ENCODE results near the gene GATA1. TPM values are rescaled to one million over a fixed set of nuclear protein-coding genes. Genes with fewer than 3 reads are reported as not detected.

Gene GATA1
- total RNA-seq, 2 experiments from 2014 or later, result not detected

GRCh38 chrX:48800574-48801279 is 14.3 kb downstream of the GATA1 start:
- H3K4me1 Mint-ChIP-seq (ENCODE audit: low read depth), result peaks cover 10% of the 10 kb centered on the region
- intact Hi-C loops (cut with micrococcal nuclease), result loop anchor here (1.0 to 10.0 kb wide), 12 partner anchors 63 to 1146 kb away; partner anchors contain the start of genes CLCN5, ELK1, FTSJ1 and GPKOW
- DNase-seq, result no peak
- H3K36me3 Mint-ChIP-seq (ENCODE audit: low read depth), result peaks cover 7% of the 10 kb centered on the region
- H3K4me3 Mint-ChIP-seq, result peak overlapping the region; percentile 93
- no peaks in the 10 kb centered on the region for H3K9me3 Mint-ChIP-seq
- CTCF ChIA-PET, result interaction anchor here (0.6 to 0.9 kb wide), 3 partner anchors 93 to 152 kb away, joined by 3 to 4 read pairs (median 3); no protein-coding TSS in a partner anchor
- H3K27ac Mint-ChIP-seq, result peak overlapping the region; percentile 98
- no peaks in the 10 kb centered on the region for H3K27me3 Mint-ChIP-seq (ENCODE audit: low read depth)

DNA sequence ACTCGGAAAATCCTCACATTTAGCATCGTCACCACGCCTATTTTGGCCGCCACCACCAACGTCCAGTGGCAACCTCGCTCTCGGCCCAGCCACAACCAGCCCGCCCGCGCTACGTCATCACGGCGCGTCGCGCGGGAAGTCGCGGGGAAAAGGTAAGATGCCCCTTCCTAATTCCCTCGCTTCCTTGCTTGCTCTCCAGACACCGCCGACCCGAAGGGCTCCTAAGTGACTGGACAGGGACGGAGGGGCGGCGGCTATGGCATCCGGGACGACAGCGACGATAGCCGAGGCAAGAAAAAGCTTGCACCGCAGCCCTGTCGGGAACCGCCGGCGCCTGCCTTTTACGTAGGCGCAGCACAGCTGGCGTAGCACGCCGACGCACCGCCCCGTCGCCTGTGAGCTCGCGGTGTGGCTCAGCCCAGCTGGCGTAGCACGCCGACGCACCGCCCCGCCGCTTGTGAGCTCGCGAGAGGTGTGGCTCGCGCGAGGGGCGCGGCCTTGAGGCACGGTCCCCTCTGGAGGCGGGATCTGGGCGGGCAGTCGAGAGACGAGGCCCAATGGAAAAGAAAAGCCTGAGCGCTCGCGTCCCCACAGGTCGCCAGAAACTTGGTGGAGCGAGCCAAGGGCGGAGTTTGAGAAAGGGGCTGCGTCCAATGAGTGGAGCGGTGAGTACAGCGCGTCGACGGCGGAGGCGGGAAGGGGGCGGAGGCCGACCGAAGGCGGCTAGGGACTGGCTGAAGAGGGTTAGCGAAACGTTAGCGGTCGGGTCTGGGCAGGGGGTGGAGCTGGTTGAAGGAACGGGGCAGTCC is 15.1 kb downstream of the GATA1 start, which contains the start of gene HDAC6:
Gene HDAC6 (plus strand): TSS at position 788 of the 809 bp plus-strand sequence. CDS start 626 bp downstream, outside the sequence.
- DNase-seq, result peak; percentile 96
- Mint-ChIP-seq H3K9me3 (no peaks in the 10 kb centered on the region), H3K27ac (peak within 1 kb of the TSS; percentile 98), H3K27me3 (ENCODE audit: low read depth) (no peaks in the 10 kb centered on the region), H3K4me1 (ENCODE audit: low read depth) (peaks cover 13% of the 10 kb centered on the region), H3K4me3 (peak within 1 kb of the TSS; percentile 93), H3K36me3 (ENCODE audit: low read depth) (peaks cover 7% of the 10 kb centered on the region)
- intact Hi-C loops (cut with micrococcal nuclease), result loop anchor here (1.0 to 10.0 kb wide), 18 partner anchors 64 to 1147 kb away; partner anchors contain the start of genes CLCN5, ELK1, FTSJ1 and GPKOW
- CTCF ChIA-PET, result interaction anchor here (0.6 to 0.9 kb wide), 3 partner anchors 92 to 153 kb away, joined by 3 to 4 read pairs (median 3); no protein-coding TSS in a partner anchor

- CTCF ChIA-PET, result no interaction called here
- H3K27ac Mint-ChIP-seq, result peak overlapping the region; percentile 98
- peak; percentile 71 for DNase-seq
- H3K4me1 Mint-ChIP-seq (ENCODE audit: low read depth), result peaks cover 17% of the 10 kb centered on the region
- intact Hi-C loops (cut with micrococcal nuclease), result loop anchor here (1.0 to 10.0 kb wide), 11 partner anchors 89 to 1147 kb away; partner anchors contain the start of genes CLCN5, ELK1, FTSJ1 and GPKOW
- peaks cover 7% of the 10 kb centered on the region for H3K36me3 Mint-ChIP-seq (ENCODE audit: low read depth)
- H3K27me3 Mint-ChIP-seq (ENCODE audit: low read depth), result no peaks in the 10 kb centered on the region
- H3K4me3 Mint-ChIP-seq, result peak overlapping the region; percentile 93
- H3K9me3 Mint-ChIP-seq, result no peaks in the 10 kb centered on the region
Observed at GRCh38 chrX:48802089-48802904, 15.9 kb downstream of the GATA1 start.

DNA sequence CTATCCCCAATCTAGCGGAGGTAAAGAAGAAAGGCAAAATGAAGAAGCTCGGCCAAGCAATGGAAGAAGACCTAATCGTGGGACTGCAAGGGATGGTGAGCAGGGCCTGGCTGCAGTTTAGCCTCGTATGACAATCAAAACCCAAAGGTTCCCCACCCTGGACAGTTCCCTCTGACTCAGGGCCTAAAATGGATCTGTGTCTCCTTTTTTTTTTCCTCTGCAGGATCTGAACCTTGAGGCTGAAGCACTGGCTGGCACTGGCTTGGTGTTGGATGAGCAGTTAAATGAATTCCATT is 16.5 kb downstream of the GATA1 start:
- Mint-ChIP-seq H3K4me1 (ENCODE audit: low read depth) (peaks cover 17% of the 10 kb centered on the region), H3K27ac (peak overlapping the region; percentile 98), H3K4me3 (peak overlapping the region; percentile 93), H3K27me3 (ENCODE audit: low read depth) (no peaks in the 10 kb centered on the region), H3K9me3 (no peaks in the 10 kb centered on the region), H3K36me3 (ENCODE audit: low read depth) (peaks cover 7% of the 10 kb centered on the region)
- CTCF ChIA-PET, result no interaction called here
- intact Hi-C loops (cut with micrococcal nuclease), result loop anchor here (1.0 to 10.0 kb wide), 11 partner anchors 88 to 1148 kb away; partner anchors contain the start of genes CLCN5, ELK1, FTSJ1 and GPKOW
- no peak for DNase-seq

DNA sequence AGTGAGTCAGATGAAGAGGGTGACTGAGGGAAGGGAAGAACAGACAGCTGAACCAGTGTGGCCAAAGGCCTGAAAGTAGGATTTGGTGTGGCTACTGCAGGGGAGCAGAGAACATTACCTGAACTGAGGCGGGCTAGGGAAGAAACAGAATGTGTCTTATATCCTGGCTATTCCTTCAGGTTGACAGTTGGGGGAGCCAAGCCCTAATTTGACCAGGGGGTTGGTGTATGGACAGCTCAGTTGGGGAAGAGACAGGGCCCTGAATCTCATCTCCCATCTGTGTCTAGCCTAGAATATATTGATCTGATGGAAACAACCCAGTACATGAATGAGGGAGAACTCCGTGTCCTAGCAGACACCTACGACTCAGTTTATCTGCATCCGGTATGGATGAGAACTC is 19.7 kb downstream of the GATA1 start:
- H3K4me3 Mint-ChIP-seq, result no peak overlapping the region
- H3K36me3 Mint-ChIP-seq (ENCODE audit: low read depth), result peaks cover 8% of the 10 kb centered on the region
- intact Hi-C loops (cut with micrococcal nuclease), result loop anchor here (10.0 kb wide), 3 partner anchors 331 to 1151 kb away; partner anchors contain the start of genes CLCN5, ELK1, FTSJ1 and SLC38A5
- H3K4me1 Mint-ChIP-seq (ENCODE audit: low read depth), result peaks cover 13% of the 10 kb centered on the region
- DNase-seq, result peak; percentile 18
- CTCF ChIA-PET, result no interaction called here
- no peaks in the 10 kb centered on the region for H3K27me3 Mint-ChIP-seq (ENCODE audit: low read depth)
- no peak overlapping the region for H3K27ac Mint-ChIP-seq
- H3K9me3 Mint-ChIP-seq, result no peaks in the 10 kb centered on the region

- intact Hi-C loops (cut with micrococcal nuclease), result no loop called here
- Mint-ChIP-seq H3K4me1 (ENCODE audit: low read depth) (no peaks in the 10 kb centered on the region), H3K4me3 (no peak overlapping the region), H3K27me3 (ENCODE audit: low read depth) (no peaks in the 10 kb centered on the region), H3K36me3 (ENCODE audit: low read depth) (peaks cover 11% of the 10 kb centered on the region), H3K27ac (no peak overlapping the region), H3K9me3 (no peaks in the 10 kb centered on the region)
- DNase-seq, result no peak
- CTCF ChIA-PET, result no interaction called here
Observed at GRCh38 chrX:48813644-48814043, 27.3 kb downstream of the GATA1 start.

DNA sequence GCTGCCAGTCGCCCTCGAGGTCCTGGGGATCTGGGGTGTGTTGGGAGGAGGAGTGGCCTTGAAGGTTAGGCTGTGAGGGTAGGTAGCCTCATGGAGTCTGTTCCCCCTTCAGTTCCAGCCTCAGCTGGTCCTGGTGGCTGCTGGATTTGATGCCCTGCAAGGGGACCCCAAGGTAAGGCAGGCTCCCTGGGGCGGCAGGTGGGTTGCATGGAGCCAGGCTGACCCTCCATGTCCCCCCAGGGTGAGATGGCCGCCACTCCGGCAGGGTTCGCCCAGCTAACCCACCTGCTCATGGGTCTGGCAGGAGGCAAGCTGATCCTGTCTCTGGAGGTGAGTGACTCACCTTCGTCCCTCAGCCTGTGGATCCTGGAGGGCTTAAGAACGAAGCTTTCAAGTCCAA is 28.3 kb downstream of the GATA1 start:
- H3K27me3 Mint-ChIP-seq (ENCODE audit: low read depth), result no peaks in the 10 kb centered on the region
- H3K9me3 Mint-ChIP-seq, result no peaks in the 10 kb centered on the region
- H3K36me3 Mint-ChIP-seq (ENCODE audit: low read depth), result peaks cover 16% of the 10 kb centered on the region
- CTCF ChIA-PET, result no interaction called here
- intact Hi-C loops (cut with micrococcal nuclease), result no loop called here
- H3K27ac Mint-ChIP-seq, result no peak overlapping the region
- H3K4me3 Mint-ChIP-seq, result no peak overlapping the region
- no peak for DNase-seq
- no peaks in the 10 kb centered on the region for H3K4me1 Mint-ChIP-seq (ENCODE audit: low read depth)

DNA sequence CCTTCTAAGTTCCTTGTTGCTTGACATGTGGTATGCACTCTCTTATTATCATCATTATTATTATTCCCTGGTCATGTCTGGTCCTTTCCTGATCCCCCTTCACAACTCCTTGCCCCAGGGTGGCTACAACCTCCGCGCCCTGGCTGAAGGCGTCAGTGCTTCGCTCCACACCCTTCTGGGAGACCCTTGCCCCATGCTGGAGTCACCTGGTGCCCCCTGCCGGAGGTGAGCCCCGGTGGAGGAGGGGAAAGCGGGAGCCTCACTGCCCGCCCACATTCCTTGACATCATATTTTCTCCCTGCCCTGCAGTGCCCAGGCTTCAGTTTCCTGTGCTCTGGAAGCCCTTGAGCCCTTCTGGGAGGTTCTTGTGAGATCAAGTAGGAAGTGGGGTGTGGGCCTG is 28.9 kb downstream of the GATA1 start:
- Mint-ChIP-seq H3K27ac (no peak overlapping the region), H3K4me1 (ENCODE audit: low read depth) (no peaks in the 10 kb centered on the region), H3K27me3 (ENCODE audit: low read depth) (no peaks in the 10 kb centered on the region), H3K36me3 (ENCODE audit: low read depth) (peaks cover 19% of the 10 kb centered on the region), H3K9me3 (no peaks in the 10 kb centered on the region), H3K4me3 (no peak overlapping the region)
- no peak for DNase-seq
- intact Hi-C loops (cut with micrococcal nuclease), result no loop called here
- CTCF ChIA-PET, result no interaction called here

GRCh38 chrX:48816014-48816810 is 29.8 kb downstream of the GATA1 start:
- Mint-ChIP-seq H3K36me3 (ENCODE audit: low read depth) (peaks cover 17% of the 10 kb centered on the region), H3K9me3 (no peaks in the 10 kb centered on the region), H3K27ac (no peak overlapping the region), H3K27me3 (ENCODE audit: low read depth) (no peaks in the 10 kb centered on the region), H3K4me3 (no peak overlapping the region), H3K4me1 (ENCODE audit: low read depth) (no peaks in the 10 kb centered on the region)
- CTCF ChIA-PET, result interaction anchor here (0.7 kb wide), 1 partner anchor 211 kb away, joined by 4 read pairs; no protein-coding TSS in a partner anchor
- no peak for DNase-seq
- intact Hi-C loops (cut with micrococcal nuclease), result no loop called here

GRCh38 chrX:48818098-48818497 is 31.7 kb downstream of the GATA1 start:
- H3K27me3 Mint-ChIP-seq (ENCODE audit: low read depth), result no peaks in the 10 kb centered on the region
- no peaks in the 10 kb centered on the region for H3K4me1 Mint-ChIP-seq (ENCODE audit: low read depth)
- no peak overlapping the region for H3K27ac Mint-ChIP-seq
- no peak for DNase-seq
- H3K4me3 Mint-ChIP-seq, result no peak overlapping the region
- intact Hi-C loops (cut with micrococcal nuclease), result no loop called here
- CTCF ChIA-PET, result no interaction called here
- no peaks in the 10 kb centered on the region for H3K9me3 Mint-ChIP-seq
- H3K36me3 Mint-ChIP-seq (ENCODE audit: low read depth), result peaks cover 12% of the 10 kb centered on the region

- intact Hi-C loops (cut with micrococcal nuclease), result no loop called here
- Mint-ChIP-seq H3K36me3 (ENCODE audit: low read depth) (peaks cover 14% of the 10 kb centered on the region), H3K4me3 (no peak overlapping the region), H3K27ac (no peak overlapping the region), H3K27me3 (ENCODE audit: low read depth) (no peaks in the 10 kb centered on the region), H3K4me1 (ENCODE audit: low read depth) (no peaks in the 10 kb centered on the region), H3K9me3 (no peaks in the 10 kb centered on the region)
- CTCF ChIA-PET, result no interaction called here
- DNase-seq, result no peak
Observed at GRCh38 chrX:48818866-48819265, 32.5 kb downstream of the GATA1 start.

Data from activated naive CD4-positive, alpha-beta T cell treated with anti-CD3 and anti-CD28 coated beads for 36 hours (primary cell).